ENCODE measurements around the gene TNRC6A. TPM values are rescaled to one million over a fixed set of nuclear protein-coding genes. Genes with fewer than 3 reads are reported as not detected.

The TNRC6A gene
- total and polyA plus RNA-seq, 2 of the 13 experiments (the other 11 are each of a cell fraction or from before 2014, with no cell fraction given) = 30.9 to 43.6 TPM

- no peak for TF ChIP-seq ZBTB10 (CRISPR knock-in tag; IDR thresholded peaks at IDR 0.05; ENCODE audit: borderline replicate concordance)
- TF ChIP-seq ETV5 (CRISPR knock-in tag; IDR thresholded peaks at IDR 0.05; ENCODE audit: borderline replicate concordance) = peak; percentile 22; the same call in 1 of the 2 replicates
- TF ChIP-seq ZNF33A (CRISPR knock-in tag; IDR thresholded peaks at IDR 0.05; ENCODE audit: borderline replicate concordance) = no peak
- TF ChIP-seq ZNF589 (CRISPR knock-in tag; conservative IDR thresholded peaks at IDR 0.05) = no peak
- peak; percentile 32; the same call in 1 of the 2 replicates for TF ChIP-seq SIX4 (CRISPR knock-in tag; IDR thresholded peaks at IDR 0.05)
- TF ChIP-seq TCF12 (IDR thresholded peaks at IDR 0.05) = no peak
- no peak for TF ChIP-seq TCF12 (CRISPR knock-in tag; IDR thresholded peaks at IDR 0.05)
- peak; percentile 77; the same call in 1 of the 2 replicates for TF ChIP-seq ZNF614 (CRISPR knock-in tag; IDR thresholded peaks at IDR 0.05; ENCODE audit: borderline replicate concordance)
- TF ChIP-seq GATAD2A (CRISPR knock-in tag; IDR thresholded peaks at IDR 0.05) = peak; percentile 86
- TF ChIP-seq SIX1 (CRISPR knock-in tag; IDR thresholded peaks at IDR 0.05; ENCODE audit: borderline replicate concordance) = no peak; the same call in 1 of the 2 replicates
- TF ChIP-seq IKZF4 (CRISPR knock-in tag; IDR thresholded peaks at IDR 0.05; ENCODE audit: borderline replicate concordance, low read depth, not compliant biosample characterization) = no peak
- peak; percentile 71; the same call in 1 of the 2 replicates for TF ChIP-seq ZNF652 (CRISPR knock-in tag; IDR thresholded peaks at IDR 0.05; ENCODE audit: borderline replicate concordance, low read depth)
- 0 out of 2 replicates have a peak, but pooled peaks have one; percentile 63 for TF ChIP-seq MAX (IDR thresholded peaks at IDR 0.05)
- TF ChIP-seq RXRA (CRISPR knock-in tag; IDR thresholded peaks at IDR 0.05) = no peak
- peak; percentile 63; the same call in 1 of the 2 replicates for TF ChIP-seq IRF2 (CRISPR knock-in tag; IDR thresholded peaks at IDR 0.05)
- TF ChIP-seq ONECUT2 (CRISPR knock-in tag; IDR thresholded peaks at IDR 0.05) = peak; percentile 39; the same call in 1 of the 2 replicates
- TF ChIP-seq NONO (IDR thresholded peaks at IDR 0.05) = no peak
- no peak for TF ChIP-seq NONO (CRISPR knock-in tag; conservative IDR thresholded peaks at IDR 0.05)
- TF ChIP-seq ZKSCAN1 (IDR thresholded peaks at IDR 0.05; ENCODE audit: low read length) = no peak
- no peak for TF ChIP-seq SNAPC4 (CRISPR knock-in tag; IDR thresholded peaks at IDR 0.05)
- TF ChIP-seq RBM22 (optimal IDR thresholded peaks at IDR 0.05; ENCODE audit: low read length) = peak; percentile 96
Observed at GRCh38 chr16:24731722-24732419, 2.4 kb downstream of the TNRC6A start (continued).
